Type B pancreatic cell (in vitro differentiated cells): ENCODE results near the gene ZBTB46. TPM values are rescaled to one million over a fixed set of nuclear protein-coding genes. Genes with fewer than 3 reads are reported as not detected.
"Not testable (repeated sequence)": the region's sequence is repeated elsewhere in the genome, so short reads cannot be mapped to it uniquely, and the experiment has no call there.

Source experiments
- DNase-seq: peaks from one replicate; pipeline ENCODE4 v3.0.0; 2021; ENCODE audit warnings: mixed read lengths; ENCODE audit not compliant: unreplicated experiment; ENCODE audit errors: extremely low spot score
- H3K27ac Mint-ChIP-seq: 2 replicates; pipeline ENCODE4 v1.8.0; 2021; ENCODE audit warnings: mild to moderate bottlenecking, mixed read lengths
- H3K27me3 Mint-ChIP-seq: 2 replicates; pipeline ENCODE4 v1.8.0; 2021; ENCODE audit warnings: mixed read lengths
- H3K36me3 Mint-ChIP-seq: 2 replicates; pipeline ENCODE4 v1.8.0; 2021; ENCODE audit warnings: mixed read lengths
- H3K4me1 Mint-ChIP-seq: one replicate; pipeline ENCODE4 v1.8.0; 2021; ENCODE audit warnings: mixed read lengths; ENCODE audit not compliant: unreplicated experiment
- H3K4me3 Mint-ChIP-seq: 2 replicates; pipeline ENCODE4 v1.8.0; 2021; ENCODE audit warnings: mild to moderate bottlenecking, mixed read lengths
- H3K9me3 Mint-ChIP-seq: 2 replicates; pipeline ENCODE4 v1.8.0; 2021; ENCODE audit warnings: mixed read lengths
- CTCF ChIP-seq: fragments of 200-600 bp; sonication (generic); conservative IDR thresholded peaks from 2 replicates; pipeline ENCODE4 v1.5.0; 2021; ENCODE audit warnings: antibody characterized with exemption, mild to moderate bottlenecking
- total RNA-seq: library from RNA; stranded (reverse); gene quantifications from 2 replicates; pipeline ENCODE4 v1.2.1, GENCODE V29; 2021; ENCODE audit warnings: low replicate concordance

The ZBTB46 gene
- total RNA-seq, 1 donor from 2014 or later: 13.6 TPM

GRCh38 chr20:63854069-63854765 is 23.2 kb upstream of the ZBTB46 start:
- Mint-ChIP-seq H3K4me3 (no peak overlapping the region), H3K27me3 (no peaks in the 10 kb centered on the region), H3K9me3 (no peaks in the 10 kb centered on the region), H3K36me3 (no peaks in the 10 kb centered on the region), H3K4me1 (peaks cover 12% of the 10 kb centered on the region), H3K27ac (no peak overlapping the region)
- DNase-seq: no peak
- TF ChIP-seq CTCF: no peak

- H3K4me3 Mint-ChIP-seq, H3K27me3 Mint-ChIP-seq, H3K36me3 Mint-ChIP-seq, H3K27ac Mint-ChIP-seq, DNase-seq, H3K9me3 Mint-ChIP-seq: not testable (repeated sequence)
- H3K4me1 Mint-ChIP-seq: peaks cover 12% of the 10 kb centered on the region
Observed at GRCh38 chr20:63853733-63854068, 22.6 kb upstream of the ZBTB46 start.

GRCh38 chr20:63851548-63851943 is 20.5 kb upstream of the ZBTB46 start:
- H3K4me1 Mint-ChIP-seq, H3K9me3 Mint-ChIP-seq, DNase-seq, H3K36me3 Mint-ChIP-seq, H3K4me3 Mint-ChIP-seq, H3K27me3 Mint-ChIP-seq, H3K27ac Mint-ChIP-seq: not testable (repeated sequence)

- no peaks in the 10 kb centered on the region for H3K27me3 Mint-ChIP-seq
- no peaks in the 10 kb centered on the region for H3K36me3 Mint-ChIP-seq
- no peak overlapping the region for H3K4me3 Mint-ChIP-seq
- no peak for TF ChIP-seq CTCF
- H3K4me1 Mint-ChIP-seq: peaks cover 3% of the 10 kb centered on the region
- no peak for DNase-seq
- no peak overlapping the region for H3K27ac Mint-ChIP-seq
- no peaks in the 10 kb centered on the region for H3K9me3 Mint-ChIP-seq
Observed at GRCh38 chr20:63850689-63851547, 19.9 kb upstream of the ZBTB46 start.

- Mint-ChIP-seq H3K9me3 (no peaks in the 10 kb centered on the region), H3K27me3 (no peaks in the 10 kb centered on the region), H3K4me3 (no peak overlapping the region), H3K4me1 (peaks cover 3% of the 10 kb centered on the region), H3K36me3 (no peaks in the 10 kb centered on the region), H3K27ac (no peak overlapping the region)
- DNase-seq: no peak
- no peak for TF ChIP-seq CTCF
Observed at GRCh38 chr20:63848003-63848911, 17.2 kb upstream of the ZBTB46 start.

- no peak for TF ChIP-seq CTCF
- Mint-ChIP-seq H3K27me3 (no peaks in the 10 kb centered on the region), H3K27ac (no peak overlapping the region), H3K9me3 (no peaks in the 10 kb centered on the region), H3K4me3 (no peak overlapping the region), H3K36me3 (no peaks in the 10 kb centered on the region), H3K4me1 (peaks cover 3% of the 10 kb centered on the region)
- no peak for DNase-seq
Observed at GRCh38 chr20:63847237-63848002, 16.4 kb upstream of the ZBTB46 start.
